Body of pancreas (tissue), 4 donors: ENCODE measurements around the gene SNAI3.

Experiments
- CTCF ChIP-seq, 7 experiments: fragments of 450-650 bp in 4 of 7; fragments of 200-600 bp in 3 of 7; sonication (generic) in 3 of 7; IDR thresholded peaks; one replicate each; pipeline ENCODE4 v1.5.1; 2016 to 2019; ENCODE audit warnings: antibody characterized with exemption in 7 of 7
- POLR2A ChIP-seq, 3 donors: fragments of 450-650 bp; IDR thresholded peaks; one replicate each; pipeline ENCODE4 v1.6.1; 2016; ENCODE audit warnings: antibody characterized with exemption in 3 of 3, mild to moderate bottlenecking in 2 of 3

- TF ChIP-seq POLR2A (IDR thresholded peaks at IDR 0.05): no peak
- TF ChIP-seq CTCF (IDR thresholded peaks at IDR 0.05): no peak
Observed at GRCh38 chr16:88646345-88647034, 39.8 kb downstream of the SNAI3 start.
